GM15510 (cell line): ENCODE data around the gene FMN1.

Experiments used
- POLR2A ChIP-seq: IDR thresholded peaks from 3 replicates; pipeline ENCODE4 v1.6.1; 2011; ENCODE audit warnings: borderline replicate concordance; ENCODE audit not compliant: insufficient read length; ENCODE audit errors: extremely low read depth

The FMN1 gene

GRCh38 chr15:33083232-33084081 lies 111.1 kb downstream of the FMN1 start:
- TF ChIP-seq POLR2A, result no peak

- TF ChIP-seq POLR2A, result no peak
Measured at GRCh38 chr15:33080006-33080405, 114.5 kb downstream of the FMN1 start.

GRCh38 chr15:33078607-33079006 lies 115.9 kb downstream of the FMN1 start:
- no peak for TF ChIP-seq POLR2A

- TF ChIP-seq POLR2A, result no peak
Measured at GRCh38 chr15:33076937-33077336, 117.6 kb downstream of the FMN1 start.

- TF ChIP-seq POLR2A, result no peak
Measured at GRCh38 chr15:33074942-33075341, 119.6 kb downstream of the FMN1 start.

- no peak for TF ChIP-seq POLR2A
Measured at GRCh38 chr15:33074212-33074611, 120.3 kb downstream of the FMN1 start.

GRCh38 chr15:33071451-33071850 lies 123.1 kb downstream of the FMN1 start:
- no peak for TF ChIP-seq POLR2A

GRCh38 chr15:33069161-33069560 lies 125.4 kb downstream of the FMN1 start:
- no peak for TF ChIP-seq POLR2A

- no peak for TF ChIP-seq POLR2A
Measured at GRCh38 chr15:33068511-33068990, 126.0 kb downstream of the FMN1 start.

- no peak for TF ChIP-seq POLR2A
Measured at GRCh38 chr15:33068007-33068481, 126.5 kb downstream of the FMN1 start.

- no peak for TF ChIP-seq POLR2A
Measured at GRCh38 chr15:33067456-33067855, 127.1 kb downstream of the FMN1 start.

- no peak for TF ChIP-seq POLR2A
Measured at GRCh38 chr15:33066584-33066983, 127.9 kb downstream of the FMN1 start.

GRCh38 chr15:33064878-33065277 lies 129.6 kb downstream of the FMN1 start:
- TF ChIP-seq POLR2A, result no peak

GRCh38 chr15:33059184-33059583 lies 135.3 kb downstream of the FMN1 start:
- no peak for TF ChIP-seq POLR2A

GRCh38 chr15:33057845-33058244 lies 136.7 kb downstream of the FMN1 start:
- no peak for TF ChIP-seq POLR2A

- no peak for TF ChIP-seq POLR2A
Measured at GRCh38 chr15:33055962-33056361, 138.6 kb downstream of the FMN1 start.
